Activated CD8-positive, alpha-beta memory T cell treated with anti-CD3 and anti-CD28 coated beads for 4 hours (primary cell): Measurements from ENCODE around the gene GAS7.
"Not testable (repeated sequence)": the region's sequence is repeated elsewhere in the genome, so short reads cannot be mapped to it uniquely, and the experiment has no call there.

Experiments
- DNase-seq, 2 donors: peaks; one replicate each; pipeline ENCODE4 v3.0.0-alpha.2; 2020; ENCODE audit warnings: low read depth in 2 of 2

GAS7 gene

DNA sequence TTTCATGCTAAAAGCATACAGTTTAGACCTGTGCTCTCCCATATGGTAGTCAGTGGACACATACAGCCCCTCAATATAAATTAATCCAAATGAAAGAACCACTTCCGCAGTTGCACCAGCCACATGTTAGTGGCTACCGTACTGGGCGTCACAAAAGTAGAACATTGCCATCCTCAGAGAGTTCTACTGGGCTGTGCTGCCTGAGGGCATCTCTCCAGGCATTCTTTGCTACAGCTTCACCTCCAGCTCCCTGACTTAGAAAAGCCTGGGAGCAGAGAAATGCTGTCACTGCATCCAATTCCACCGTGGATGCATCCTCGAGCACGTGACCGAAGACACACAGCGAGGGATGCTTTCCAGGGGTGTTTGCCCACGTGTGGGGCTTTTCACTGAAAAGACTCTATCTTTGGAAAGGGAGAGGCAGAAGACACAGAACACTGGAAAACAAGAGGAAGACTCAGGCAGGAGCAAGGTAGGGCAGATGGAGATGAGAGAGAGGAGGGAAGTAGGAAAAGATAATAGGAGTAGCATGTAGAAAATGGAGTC lies 86.4 kb downstream of the GAS7 start:
- DNase-seq: no peak

DNA sequence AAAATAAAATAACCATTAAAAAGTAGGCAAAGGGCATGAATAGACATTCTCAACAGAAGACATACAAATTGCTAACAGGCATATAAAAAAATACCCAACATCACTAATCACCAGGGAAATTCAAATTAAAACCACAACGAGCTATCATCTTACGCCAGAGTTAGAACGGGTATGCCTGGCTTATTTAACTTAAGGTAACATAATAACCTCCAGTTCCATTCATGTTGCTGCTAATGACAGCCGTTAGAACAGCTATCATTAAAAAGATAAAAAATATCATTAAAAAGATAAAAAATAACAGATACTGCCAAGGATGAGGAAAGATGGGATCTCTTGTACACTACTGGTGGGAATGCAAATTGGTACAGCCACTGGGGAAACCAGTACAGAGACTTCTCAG lies 89.3 kb downstream of the GAS7 start:
- DNase-seq: no peak

DNA sequence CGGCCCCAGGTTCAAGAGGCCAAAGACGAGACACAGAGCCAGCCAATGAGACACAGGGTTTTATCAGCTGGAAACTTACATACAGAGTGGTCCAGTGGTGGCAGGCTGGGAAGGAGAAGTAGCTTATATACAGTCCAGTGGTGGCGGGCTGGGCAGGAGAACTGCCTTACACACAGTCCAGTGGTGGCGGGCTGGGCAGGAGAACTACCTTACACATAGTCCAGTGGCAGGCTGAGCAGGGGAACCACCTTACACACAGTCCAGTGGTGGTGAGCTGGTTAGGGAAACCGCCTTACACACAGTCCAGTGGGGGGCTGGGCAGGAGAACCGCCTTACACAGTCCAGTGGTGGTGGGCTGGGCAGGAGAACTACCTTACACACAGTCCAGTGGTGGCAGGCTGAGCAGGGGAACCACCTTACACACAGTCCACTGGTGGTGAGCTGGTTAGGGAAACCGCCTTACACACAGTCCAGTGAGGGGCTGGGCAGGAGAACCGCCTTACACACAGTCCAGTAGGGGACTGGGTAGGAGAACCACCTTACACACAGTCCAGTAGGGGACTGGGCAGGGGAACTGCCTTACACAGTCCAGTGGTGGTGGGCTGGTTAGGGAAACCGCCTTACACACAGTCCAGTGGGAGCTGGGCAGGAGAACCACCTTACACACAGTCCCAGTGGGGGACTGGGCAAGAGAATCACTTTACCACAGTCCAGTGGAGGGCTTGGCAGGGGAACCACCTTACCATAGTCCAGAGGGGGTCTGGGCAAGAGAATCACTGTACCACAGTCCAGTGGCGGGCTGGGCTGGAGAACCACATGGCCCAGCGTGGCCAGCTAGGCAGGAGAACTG lies 90.9 kb downstream of the GAS7 start:
- DNase-seq: no peak

DNA sequence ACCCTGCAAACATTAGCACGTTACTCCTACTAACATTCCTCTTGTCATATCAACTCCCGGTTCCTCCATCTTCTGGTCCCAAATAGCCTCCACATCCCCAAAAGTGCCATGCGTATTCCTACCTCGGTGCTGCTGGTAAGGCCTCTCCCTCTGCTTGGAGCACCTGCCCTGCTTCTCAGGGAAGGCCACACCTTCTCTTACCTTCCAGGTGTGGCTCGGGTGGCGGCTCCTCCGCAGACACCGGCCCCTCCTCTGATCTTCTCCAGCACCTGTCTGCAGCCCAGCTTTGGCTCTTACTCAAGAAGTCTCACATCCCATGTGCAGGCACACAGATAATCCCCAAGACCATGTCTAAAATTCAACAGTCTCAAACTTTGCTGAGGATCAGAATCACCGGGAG lies 92.3 kb downstream of the GAS7 start:
- DNase-seq: no peak

DNA sequence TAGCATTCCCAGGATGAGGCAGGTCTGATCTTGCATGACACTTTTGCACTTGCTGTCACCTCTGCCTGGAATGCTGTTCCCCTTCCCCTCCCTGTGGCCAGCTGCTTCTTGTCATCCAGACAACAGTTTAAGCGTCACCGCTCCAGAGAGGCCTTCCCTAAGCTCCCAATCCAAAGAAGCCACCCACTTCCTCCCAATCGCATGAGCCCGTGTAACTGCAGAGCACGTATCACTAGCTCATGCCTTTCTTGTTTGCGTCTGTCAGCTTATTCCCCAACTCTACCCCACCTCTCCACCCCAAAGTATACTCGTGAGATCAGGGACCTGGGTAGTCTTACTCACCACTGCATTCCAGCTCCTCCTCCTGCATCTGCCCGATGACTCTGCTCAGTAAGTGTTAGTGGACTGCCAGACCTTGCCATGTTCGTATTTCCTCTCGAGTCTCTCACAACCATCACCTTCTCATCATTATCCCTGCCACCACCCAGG lies 92.8 kb downstream of the GAS7 start:
- no peak for DNase-seq

DNA sequence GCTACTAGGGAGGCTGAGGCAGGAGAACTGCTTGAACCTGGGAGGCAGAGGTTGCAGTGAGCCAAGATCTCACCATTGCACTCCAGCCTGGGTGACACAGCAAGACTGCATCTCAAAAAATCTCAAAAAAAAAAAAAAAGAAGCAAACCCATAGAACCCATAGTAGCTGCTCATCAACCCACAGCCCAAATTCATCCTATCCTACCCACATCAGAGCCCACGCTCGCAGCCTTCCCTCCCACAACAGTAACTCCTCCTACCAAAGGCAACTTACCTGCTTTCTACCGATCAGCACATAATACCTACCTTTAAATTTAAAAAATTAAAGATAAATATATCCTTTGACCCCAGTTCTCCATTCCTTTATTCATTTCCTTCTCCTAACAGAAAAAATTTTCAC lies 94.7 kb downstream of the GAS7 start:
- DNase-seq: no peak

DNA sequence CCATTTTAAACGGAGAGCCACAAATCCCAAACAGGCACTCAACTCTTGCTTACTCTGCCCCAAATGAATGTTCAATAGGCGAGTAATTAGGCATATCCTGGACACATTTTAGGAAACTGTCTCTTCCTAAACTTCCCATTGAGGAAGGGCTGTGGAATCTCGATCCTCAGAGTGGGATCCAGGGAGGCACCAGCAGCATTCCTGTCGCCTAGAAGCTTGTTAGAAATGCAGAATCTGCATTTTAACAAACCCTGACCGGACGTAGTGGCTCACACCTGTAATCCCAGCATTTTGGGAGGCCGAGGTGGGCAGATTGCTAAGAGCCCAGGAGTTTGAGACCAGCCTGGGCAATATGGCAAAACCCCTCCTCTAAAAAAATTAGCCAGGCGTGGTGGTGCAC lies 95.6 kb downstream of the GAS7 start:
- DNase-seq: no peak

DNA sequence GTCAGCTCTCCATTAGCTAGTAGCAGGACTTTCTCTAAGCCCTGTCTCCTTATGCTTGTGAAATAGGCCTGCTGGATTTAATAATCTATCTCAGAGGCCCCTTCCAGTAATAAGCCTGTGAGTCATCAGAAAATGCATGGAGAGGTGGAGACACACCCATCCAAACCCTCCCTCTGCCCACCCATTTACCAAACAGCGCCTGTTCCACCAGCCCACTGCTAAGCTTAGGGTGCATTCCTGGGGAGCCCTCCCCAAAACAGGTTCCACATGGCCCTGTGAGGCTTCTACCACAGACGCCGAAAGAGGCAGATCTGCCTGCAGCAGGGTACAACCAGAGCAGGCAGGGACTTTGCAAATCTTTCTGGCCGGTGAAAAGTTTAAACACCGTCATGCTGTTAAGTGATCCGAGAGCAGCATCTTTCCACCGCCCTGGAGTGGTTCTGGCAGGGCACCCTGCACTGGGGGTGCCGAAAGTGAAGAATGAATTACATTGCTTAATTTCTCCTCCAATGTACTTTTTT lies 99.3 kb downstream of the GAS7 start:
- DNase-seq: no peak

DNA sequence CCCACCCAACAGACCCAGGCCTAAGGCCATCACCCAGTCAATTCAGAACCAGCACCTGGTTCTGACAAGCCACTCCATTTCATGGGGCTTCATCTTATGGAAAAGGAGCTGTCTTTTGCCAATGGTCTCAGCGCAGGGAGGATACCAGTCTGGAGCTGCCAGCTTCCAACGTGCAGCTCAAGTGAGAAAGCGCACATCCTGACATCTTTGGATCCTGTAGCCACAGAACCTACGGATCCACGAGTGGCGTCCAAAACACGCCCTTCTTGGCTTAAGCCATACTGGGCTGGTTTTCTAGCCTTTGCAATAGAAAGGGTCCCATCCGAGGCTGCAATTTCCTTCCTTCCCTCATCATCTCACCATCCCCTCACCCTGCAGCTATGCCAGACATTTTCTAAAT lies 101.8 kb downstream of the GAS7 start:
- no peak for DNase-seq

DNA sequence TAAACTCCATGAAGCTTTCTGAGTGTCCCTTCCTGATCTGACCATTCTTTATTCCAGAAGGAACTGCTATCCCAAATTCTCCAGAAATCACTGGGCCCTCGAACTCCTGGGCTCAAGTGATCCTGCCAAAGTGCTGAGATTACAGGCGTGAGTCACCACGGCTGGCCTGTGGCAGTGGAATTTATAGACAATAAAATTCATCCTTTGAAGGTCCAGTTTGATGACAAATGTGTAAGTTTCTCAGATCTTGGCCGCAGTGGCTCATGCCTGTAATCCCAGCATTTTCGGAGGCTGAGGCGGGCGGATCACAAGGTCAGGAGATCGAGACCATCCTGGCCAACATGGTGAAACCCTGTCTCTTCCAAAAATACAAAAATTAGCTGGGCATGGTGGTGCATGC lies 103.1 kb downstream of the GAS7 start:
- not testable (repeated sequence) for DNase-seq

DNA sequence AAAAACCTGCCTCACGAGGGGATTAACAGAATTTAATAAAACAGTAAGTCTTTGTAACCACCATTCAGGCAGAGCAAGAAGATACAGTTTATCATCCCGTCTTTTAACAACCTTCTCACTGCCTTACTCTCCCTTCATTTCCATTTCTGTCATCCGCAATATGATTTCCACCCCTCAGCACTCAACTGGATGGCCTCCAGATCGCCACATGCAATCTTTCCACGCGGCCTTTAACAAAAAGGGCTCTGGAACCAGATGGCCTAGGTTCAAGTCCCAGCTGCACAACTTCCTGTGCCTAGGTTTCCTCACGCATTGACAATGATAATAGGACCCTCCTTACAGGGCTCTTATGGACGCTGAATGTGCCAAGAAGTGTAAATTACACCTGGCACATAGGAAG lies 103.6 kb downstream of the GAS7 start:
- no peak for DNase-seq

DNA sequence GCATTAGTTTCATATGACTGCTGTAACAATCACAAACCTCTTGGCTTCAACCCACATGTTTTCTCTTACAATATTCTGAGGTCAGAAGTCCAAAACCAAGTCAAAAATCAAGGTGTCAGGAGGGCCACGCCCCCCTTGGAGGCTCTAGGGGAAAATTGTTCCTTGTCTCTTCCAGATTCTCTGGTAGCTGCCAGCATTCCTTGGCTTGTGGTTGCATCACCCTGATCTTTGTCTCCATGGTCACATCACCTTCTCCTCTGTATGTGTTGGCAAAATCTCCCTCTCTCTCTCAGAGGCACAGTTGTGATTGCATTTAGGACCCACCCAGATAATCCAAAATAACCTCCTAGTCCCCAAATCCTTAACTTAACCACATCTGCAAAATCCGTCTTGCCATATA lies 105.8 kb downstream of the GAS7 start:
- no peak for DNase-seq

DNA sequence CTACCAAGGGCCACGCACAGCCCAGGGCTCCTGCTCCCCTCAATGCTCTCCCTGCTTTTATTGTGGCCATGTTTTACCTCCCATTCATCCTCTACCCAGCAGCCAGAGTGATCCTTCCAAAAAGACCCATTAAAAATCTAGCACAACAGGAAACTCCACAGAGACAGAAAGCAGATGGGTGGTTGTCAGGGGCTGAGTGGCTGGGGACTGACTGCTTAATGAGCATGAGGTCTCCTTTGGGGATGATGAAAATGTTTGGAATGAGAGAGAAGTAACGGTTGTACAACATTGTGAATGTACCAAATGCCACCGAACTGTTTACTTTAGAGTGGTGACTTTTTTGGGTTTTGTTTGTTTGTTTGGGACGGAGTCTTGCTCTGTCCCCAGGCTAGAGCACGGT lies 107.4 kb downstream of the GAS7 start:
- no peak for DNase-seq

DNA sequence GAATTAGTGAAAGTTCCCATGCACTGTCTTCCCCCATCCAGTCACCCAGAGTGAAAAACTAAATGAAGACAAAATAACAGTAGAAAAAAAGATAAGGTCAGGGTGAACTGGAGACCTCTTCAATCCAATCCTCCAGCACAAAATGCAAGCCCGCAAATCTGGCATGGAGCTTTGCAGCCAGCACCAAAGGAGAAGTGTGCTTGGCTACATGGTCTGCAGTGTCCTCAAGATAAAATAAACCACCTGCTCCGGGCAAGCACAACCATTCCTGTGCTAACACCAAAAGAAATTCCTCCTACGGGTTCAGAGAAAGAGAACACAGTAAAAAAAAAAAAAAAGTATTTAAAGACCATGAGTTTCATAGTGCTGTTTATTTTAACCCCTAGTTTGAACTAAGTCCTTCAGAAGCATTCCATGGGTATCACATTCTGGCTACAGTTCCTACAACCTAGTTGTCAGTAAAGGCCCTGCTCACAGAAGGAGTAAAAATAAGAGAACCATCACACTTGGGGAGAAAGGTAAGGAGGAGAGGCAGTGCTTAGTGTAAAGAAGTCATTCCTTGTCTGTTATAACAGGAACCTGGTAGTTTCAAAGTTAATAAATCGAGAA lies 109.1 kb downstream of the GAS7 start:
- DNase-seq: no peak

DNA sequence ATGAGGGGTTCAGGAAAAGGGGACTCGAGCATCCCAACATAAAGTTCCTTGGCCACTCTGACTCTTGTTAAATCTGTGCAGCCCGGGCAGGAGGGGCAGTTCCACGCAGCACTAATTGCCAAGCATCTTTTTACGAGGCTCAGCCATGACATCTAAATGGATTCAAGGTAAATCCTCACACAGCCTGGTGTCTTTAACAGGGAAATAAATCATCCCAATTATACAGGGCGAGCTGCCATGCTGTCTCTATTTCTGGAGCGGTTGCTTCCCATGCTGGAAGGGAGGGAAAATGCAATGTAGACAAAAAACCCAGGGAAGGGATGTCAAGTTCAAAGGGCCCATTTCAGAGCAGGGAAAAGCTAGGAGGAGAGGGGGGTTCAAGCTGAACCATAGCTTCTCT lies 110.0 kb downstream of the GAS7 start:
- no peak for DNase-seq

DNA sequence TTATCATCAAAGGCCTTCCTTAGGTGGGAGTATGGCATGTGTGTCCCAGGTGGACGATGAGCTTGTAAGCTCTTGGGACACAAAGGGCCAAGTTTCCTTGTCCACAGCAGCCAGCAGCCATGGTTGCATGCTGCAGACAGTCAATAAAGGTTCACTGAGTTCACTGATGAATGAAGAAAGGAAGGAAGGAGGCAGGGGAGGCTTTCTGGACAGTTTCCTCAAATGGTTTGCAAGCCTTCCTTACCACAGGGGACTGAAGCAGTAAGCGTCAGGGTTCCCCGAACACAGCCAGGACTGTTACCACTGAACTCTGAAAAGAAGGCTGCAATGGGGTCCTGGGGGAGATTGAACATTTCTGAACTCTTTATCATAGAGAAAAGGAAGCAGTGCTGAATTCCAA lies 111.1 kb downstream of the GAS7 start:
- no peak for DNase-seq

DNA sequence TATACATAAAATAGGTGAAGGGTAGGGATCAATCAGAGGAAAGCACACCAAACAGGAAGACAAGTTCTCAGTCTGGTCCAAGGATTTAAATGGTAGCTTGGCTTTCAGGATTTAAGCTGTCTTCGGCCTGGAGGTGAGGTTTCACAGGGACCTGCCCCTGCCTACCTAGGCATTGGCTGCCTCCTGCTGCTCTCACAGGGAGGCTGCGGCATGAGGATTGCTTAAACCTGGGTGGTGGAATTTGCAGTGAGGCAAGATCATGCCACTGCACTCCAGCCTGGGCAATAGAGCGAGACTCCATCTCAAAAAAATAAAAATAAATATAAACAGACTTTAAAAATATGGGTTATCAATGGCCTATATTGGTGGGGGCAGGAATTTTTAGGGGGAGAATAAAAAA lies 114.5 kb downstream of the GAS7 start:
- DNase-seq: no peak

DNA sequence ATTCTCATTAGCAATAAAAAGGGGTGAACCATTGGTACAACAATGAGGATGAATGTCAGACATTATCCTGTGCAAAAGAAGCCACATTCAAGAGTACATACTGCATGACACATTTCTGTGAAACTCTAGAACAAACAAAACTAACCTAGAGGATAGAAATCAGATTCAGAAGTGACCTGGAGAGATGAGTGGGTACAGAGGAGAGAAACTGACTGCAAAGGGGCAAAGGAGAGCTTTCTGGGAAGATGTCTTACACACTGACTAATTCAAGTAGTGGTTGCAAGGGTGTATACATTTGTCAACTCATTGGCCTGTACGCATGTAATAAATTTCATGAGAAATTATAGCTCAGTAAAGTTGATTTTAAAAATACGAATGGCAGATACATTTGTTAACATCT lies 115.6 kb downstream of the GAS7 start:
- DNase-seq: no peak

DNA sequence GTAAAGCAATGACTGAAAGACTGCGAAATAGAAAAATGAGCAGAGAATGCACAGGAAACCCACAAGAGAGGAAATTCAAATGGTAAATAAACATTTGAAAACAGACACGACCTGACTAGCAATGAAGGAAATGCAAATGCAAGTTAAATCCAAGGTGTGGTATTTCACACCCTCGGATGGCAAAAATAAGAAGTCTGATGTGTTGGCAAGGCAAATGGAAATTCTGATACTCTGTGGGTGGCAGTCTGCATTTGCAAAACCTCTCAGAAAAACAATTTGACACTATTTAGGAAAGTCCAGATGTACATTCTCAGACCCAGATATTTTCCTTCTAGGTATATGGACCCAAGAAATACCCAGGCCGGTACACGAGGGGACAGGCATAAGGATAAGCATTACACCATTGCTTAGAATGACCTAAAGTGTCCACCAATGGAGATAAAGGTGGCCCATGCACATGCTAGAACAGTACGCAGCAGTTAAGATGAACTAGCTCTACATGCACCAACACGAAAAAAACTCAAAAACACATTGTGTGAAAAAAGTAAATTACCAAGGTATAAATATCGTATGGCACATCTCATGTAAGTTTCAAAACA lies 116.7 kb downstream of the GAS7 start:
- peak in 1 of 2 donors; percentile 14 for DNase-seq

DNA sequence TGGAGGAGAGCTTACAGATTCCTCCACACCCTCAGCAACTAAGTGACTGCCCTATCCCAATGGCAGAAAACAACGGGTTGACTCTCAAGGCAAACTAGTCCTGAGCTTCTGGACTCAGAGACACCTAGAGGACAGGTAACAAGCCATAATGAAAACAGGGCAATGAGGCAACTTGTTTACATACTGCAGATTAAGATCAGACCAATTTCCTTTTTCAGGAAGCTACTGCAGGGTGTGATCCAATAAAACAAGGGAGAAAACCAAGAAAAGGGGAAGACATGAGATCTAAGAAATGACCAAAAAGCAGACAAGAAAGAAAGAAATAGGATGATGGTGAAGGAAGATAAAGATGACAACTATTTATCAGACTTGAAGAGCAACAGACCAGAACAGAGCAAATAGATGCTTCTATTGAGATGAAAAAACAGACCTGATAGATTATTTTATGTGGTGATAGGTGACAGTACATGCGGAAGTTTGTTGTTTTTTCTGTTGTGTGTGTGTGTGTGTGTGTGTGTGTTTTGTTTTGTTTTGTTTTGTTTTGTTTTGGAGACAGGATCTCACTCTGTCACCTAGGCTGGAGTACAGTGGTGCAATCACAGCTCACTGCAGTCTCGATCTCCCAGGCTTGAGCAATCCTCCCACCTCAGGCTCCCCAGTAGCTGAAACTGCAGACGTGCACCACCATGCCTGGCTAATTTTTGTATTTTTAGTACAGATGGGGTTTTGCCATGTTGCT lies 120.7 kb downstream of the GAS7 start:
- no peak for DNase-seq

DNA sequence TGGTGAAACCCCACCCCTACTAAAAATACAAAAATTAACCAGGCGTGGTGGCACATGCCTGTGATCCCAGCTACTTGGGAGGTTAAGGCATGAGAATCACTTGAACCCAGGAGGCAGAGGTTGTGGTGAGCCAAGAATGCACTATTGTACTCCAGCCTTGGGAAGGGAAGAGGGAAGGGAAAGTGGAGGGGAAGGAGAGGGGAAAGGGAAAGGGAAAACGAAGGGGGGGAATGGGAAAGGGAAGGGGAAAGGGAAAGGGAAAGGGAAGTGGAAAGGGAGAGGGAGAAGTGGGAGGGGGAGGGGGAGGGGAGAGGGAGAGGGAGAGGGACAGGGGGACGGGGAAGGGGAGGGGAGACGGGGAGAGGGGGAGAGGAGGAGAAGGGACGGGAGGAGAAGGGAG lies 122.5 kb downstream of the GAS7 start:
- no peak for DNase-seq

DNA sequence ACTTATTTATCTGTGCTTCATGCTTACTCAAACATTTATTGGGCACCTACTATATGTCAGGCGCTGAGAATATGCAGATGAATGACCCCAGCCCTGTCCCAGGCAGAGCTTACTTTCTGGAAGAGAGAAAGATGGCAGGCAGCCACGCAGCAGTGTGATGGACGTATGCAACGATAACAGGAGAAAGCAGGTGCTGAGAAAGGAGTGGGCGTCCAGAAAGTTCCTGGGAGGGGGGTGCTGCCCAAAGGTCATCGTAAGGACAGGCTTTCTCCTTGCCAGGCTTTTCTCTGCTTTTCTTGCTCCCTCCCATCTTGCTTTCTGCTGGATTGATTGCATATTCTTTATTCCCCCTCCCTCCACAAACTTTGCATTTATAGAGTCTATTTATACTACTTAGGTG lies 124.5 kb downstream of the GAS7 start:
- DNase-seq: no peak
